IMR-90 (cell line): ENCODE measurements around the gene ATP4B.

Experiments
- POLR2A ChIP-seq: IDR thresholded peaks from 2 replicates; pipeline ENCODE4 v1.6.1; 2012; ENCODE audit warnings: mild to moderate bottlenecking, low read depth, low read length
- TF ChIP-seq, protein P1 (sequence below): conservative IDR thresholded peaks from 2 replicates; pipeline ENCODE4 v1.5.1; 2012; ENCODE audit warnings: mild to moderate bottlenecking, low read depth, low read length, improper control_type of control experiment

DNA sequence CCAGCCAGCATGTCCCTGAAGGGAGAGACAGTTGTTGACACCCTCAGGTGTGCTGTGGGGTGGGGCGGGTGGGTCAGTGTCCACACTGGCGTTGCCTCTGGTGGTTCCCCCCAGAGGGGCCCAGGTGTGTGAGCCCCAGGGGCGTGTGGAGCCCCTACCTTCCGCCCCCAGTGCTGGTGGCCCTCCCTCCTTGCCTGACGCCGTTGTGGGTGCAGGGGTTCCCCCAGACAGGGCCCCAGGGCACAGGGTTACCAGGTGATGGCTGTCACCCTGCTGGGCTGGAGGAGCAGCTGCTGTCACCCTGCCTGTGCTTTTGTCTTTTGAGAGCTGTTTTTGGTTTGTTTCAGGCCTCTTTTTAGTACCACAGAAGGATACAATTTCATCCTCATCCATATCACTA is 27.2 kb downstream of the ATP4B start:
- TF ChIP-seq, protein P1, sequence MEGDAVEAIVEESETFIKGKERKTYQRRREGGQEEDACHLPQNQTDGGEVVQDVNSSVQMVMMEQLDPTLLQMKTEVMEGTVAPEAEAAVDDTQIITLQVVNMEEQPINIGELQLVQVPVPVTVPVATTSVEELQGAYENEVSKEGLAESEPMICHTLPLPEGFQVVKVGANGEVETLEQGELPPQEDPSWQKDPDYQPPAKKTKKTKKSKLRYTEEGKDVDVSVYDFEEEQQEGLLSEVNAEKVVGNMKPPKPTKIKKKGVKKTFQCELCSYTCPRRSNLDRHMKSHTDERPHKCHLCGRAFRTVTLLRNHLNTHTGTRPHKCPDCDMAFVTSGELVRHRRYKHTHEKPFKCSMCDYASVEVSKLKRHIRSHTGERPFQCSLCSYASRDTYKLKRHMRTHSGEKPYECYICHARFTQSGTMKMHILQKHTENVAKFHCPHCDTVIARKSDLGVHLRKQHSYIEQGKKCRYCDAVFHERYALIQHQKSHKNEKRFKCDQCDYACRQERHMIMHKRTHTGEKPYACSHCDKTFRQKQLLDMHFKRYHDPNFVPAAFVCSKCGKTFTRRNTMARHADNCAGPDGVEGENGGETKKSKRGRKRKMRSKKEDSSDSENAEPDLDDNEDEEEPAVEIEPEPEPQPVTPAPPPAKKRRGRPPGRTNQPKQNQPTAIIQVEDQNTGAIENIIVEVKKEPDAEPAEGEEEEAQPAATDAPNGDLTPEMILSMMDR = no peak
- no peak for TF ChIP-seq POLR2A
